Subcutaneous abdominal adipose tissue (tissue), 5 donors: ENCODE results near the gene ABLIM1.

Experiments
- H3K27ac ChIP-seq: one replicate; pipeline ENCODE4 v1.7.0; 2013; ENCODE audit warnings: low read depth, mild to moderate bottlenecking, inconsistent platforms, low read length, moderate library complexity
- H3K27me3 ChIP-seq, 5 donors: one replicate each; pipeline ENCODE4 v1.7.0; 2013; ENCODE audit warnings: low read length in 5 of 5, inconsistent platforms in 1 of 5; ENCODE audit not compliant: control insufficient read depth in 5 of 5, insufficient read depth in 4 of 5
- H3K36me3 ChIP-seq, 5 donors: one replicate each; pipeline ENCODE4 v1.7.0; 2013; ENCODE audit warnings: low read length in 5 of 5; ENCODE audit not compliant: control insufficient read depth in 5 of 5, insufficient read depth in 5 of 5
- H3K4me1 ChIP-seq, 5 donors: one replicate each; pipeline ENCODE4 v1.7.0; 2013; ENCODE audit warnings: low read length in 5 of 5, mild to moderate bottlenecking in 3 of 5, moderate library complexity in 1 of 5; ENCODE audit not compliant: control insufficient read depth in 5 of 5, insufficient read depth in 5 of 5
- H3K4me3 ChIP-seq, 5 donors: one replicate each; pipeline ENCODE4 v1.7.0; 2013; ENCODE audit warnings: low read length in 5 of 5, low read depth in 1 of 5
- H3K9ac ChIP-seq, 5 donors: one replicate each; pipeline ENCODE4 v1.7.0; 2013; ENCODE audit warnings: low read length in 5 of 5, mild to moderate bottlenecking in 4 of 5, moderate library complexity in 3 of 5
- H3K9me3 ChIP-seq, 5 donors: one replicate each; pipeline ENCODE4 v1.7.0; 2013; ENCODE audit warnings: low read length in 5 of 5; ENCODE audit not compliant: control insufficient read depth in 5 of 5
- donor health status: healthy.
- donor health status: healthy.
- donor health status: healthy.
- donor health status: healthy.
- donor health status: healthy.

ABLIM1 gene

GRCh38 chr10:114402233-114402632 is 255.8 kb downstream of the ABLIM1 start:
- Histone ChIP-seq H3K36me3 (no peaks in the 10 kb centered on the region), H3K4me3 (peak overlapping the region in 1 of 5 donors; percentile 65), H3K4me1 (peaks cover 0 to 52% (median 24%) of the 10 kb centered on the region in 5 donors), H3K9ac (no peak overlapping the region), H3K9me3 (no peaks in the 10 kb centered on the region), H3K27ac (no peak overlapping the region), H3K27me3 (peaks cover 3 to 43% (median 33%) of the 10 kb centered on the region in 5 donors)

- no peak overlapping the region for H3K27ac ChIP-seq
- no peaks in the 10 kb centered on the region for H3K9me3 ChIP-seq
- no peaks in the 10 kb centered on the region for H3K36me3 ChIP-seq
- H3K27me3 ChIP-seq = peaks cover 3 to 43% (median 33%) of the 10 kb centered on the region in 5 donors
- peak overlapping the region in 1 of 5 donors; percentile 23 for H3K4me3 ChIP-seq
- H3K9ac ChIP-seq = no peak overlapping the region
- peaks cover 0 to 58% (median 28%) of the 10 kb centered on the region in 5 donors for H3K4me1 ChIP-seq
These were observed 256.8 kb downstream of the ABLIM1 start for GRCh38 chr10:114401195-114401791.

- Histone ChIP-seq H3K27ac (no peak overlapping the region), H3K9ac (no peak overlapping the region), H3K27me3 (peaks cover 3 to 43% (median 29%) of the 10 kb centered on the region in 5 donors), H3K4me3 (no peak overlapping the region), H3K4me1 (peaks cover 0 to 57% (median 28%) of the 10 kb centered on the region in 5 donors), H3K9me3 (no peaks in the 10 kb centered on the region), H3K36me3 (no peaks in the 10 kb centered on the region)
These were observed 258.0 kb downstream of the ABLIM1 start for GRCh38 chr10:114400091-114400490.

DNA sequence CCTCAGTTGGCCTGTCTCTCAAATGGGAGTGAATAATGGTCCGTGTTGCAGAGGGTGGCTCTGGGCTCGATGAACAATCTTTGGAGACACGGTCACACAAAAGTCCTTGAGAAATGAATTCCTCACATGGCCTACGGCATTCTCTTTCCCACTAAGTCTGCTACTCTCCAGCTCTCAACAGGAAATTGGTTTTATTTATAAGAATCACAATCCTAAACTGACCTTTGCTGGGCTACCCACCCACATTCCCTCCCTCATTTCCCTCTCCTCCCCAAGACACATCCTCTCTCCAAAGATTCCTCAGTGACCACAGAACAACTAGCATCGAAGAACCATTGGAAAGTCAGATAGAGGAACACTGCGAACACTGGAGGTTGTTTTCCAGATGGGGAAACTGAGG is 258.5 kb downstream of the ABLIM1 start:
- peaks cover 0 to 52% (median 23%) of the 10 kb centered on the region in 5 donors for H3K4me1 ChIP-seq

GRCh38 chr10:114398587-114399331 is 259.3 kb downstream of the ABLIM1 start:
- H3K27ac ChIP-seq = no peak overlapping the region
- H3K4me3 ChIP-seq = no peak overlapping the region
- H3K9me3 ChIP-seq = no peaks in the 10 kb centered on the region
- H3K27me3 ChIP-seq = peaks cover 5 to 42% (median 36%) of the 10 kb centered on the region in 5 donors
- no peaks in the 10 kb centered on the region for H3K36me3 ChIP-seq
- H3K4me1 ChIP-seq = peaks cover 0 to 49% (median 16%) of the 10 kb centered on the region in 5 donors
- no peak overlapping the region for H3K9ac ChIP-seq

More for the DNA sequence above, 258.5 kb downstream of the ABLIM1 start:
- no peaks in the 10 kb centered on the region for H3K36me3 ChIP-seq
- H3K9ac ChIP-seq = no peak overlapping the region
- H3K27ac ChIP-seq = no peak overlapping the region
- peaks cover 3 to 43% (median 31%) of the 10 kb centered on the region in 5 donors for H3K27me3 ChIP-seq
- H3K9me3 ChIP-seq = no peaks in the 10 kb centered on the region
- no peak overlapping the region for H3K4me3 ChIP-seq

DNA sequence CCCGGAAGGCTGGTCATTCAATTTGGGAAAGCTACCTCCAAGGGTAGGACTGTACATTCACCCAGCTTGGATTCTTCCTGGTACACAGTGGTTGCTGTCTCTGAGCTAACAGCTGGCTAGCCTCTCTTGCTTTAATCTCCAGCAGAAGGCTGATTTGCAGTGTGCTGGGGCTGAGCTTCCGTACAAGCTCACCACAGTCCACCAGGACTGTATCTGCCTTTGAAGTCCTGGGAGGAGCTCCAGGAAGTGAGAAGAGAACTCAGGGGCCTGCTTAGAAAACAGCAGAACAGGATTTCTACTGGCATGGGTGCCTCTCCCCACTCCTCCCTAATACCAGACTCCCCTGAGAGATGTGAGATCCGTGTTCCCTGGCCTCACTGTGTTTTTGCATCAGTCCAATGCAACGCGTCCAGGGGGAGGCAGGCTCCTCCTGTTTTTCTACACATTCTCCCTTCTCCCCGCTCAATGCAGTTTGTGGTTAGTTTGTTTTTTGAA is 260.4 kb downstream of the ABLIM1 start:
- H3K27me3 ChIP-seq = peaks cover 5 to 35% (median 34%) of the 10 kb centered on the region in 5 donors
- no peaks in the 10 kb centered on the region for H3K9me3 ChIP-seq
- no peaks in the 10 kb centered on the region for H3K36me3 ChIP-seq
- peaks cover 0 to 48% (median 9%) of the 10 kb centered on the region in 5 donors for H3K4me1 ChIP-seq
- peak overlapping the region in 1 of 5 donors; percentile 3 for H3K4me3 ChIP-seq
- H3K27ac ChIP-seq = no peak overlapping the region
- no peak overlapping the region for H3K9ac ChIP-seq

DNA sequence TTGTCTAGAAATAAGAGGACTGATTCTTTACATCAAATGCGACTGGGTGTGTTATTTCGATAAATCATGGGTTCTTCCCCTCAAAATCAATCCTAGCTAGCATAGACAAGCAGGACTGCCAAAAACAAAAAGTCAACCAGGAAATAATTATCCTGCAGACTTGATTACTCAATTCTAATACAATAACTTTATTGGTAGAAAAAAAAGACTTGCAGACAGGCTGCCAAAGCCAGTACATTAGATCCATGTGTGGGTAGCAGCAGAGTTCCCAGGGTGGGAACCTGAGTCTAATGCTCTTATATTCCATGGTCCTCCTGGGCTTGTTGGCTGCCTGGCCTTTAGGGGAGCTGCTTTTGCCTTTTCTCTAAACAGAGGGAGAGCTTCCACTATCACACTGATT is 261.6 kb downstream of the ABLIM1 start:
- Histone ChIP-seq H3K36me3 (no peaks in the 10 kb centered on the region), H3K27me3 (peaks cover 5 to 31% (median 28%) of the 10 kb centered on the region in 5 donors), H3K4me1 (peaks cover 0 to 55% (median 9%) of the 10 kb centered on the region in 5 donors), H3K9ac (no peak overlapping the region), H3K9me3 (no peaks in the 10 kb centered on the region), H3K27ac (no peak overlapping the region), H3K4me3 (no peak overlapping the region)

DNA sequence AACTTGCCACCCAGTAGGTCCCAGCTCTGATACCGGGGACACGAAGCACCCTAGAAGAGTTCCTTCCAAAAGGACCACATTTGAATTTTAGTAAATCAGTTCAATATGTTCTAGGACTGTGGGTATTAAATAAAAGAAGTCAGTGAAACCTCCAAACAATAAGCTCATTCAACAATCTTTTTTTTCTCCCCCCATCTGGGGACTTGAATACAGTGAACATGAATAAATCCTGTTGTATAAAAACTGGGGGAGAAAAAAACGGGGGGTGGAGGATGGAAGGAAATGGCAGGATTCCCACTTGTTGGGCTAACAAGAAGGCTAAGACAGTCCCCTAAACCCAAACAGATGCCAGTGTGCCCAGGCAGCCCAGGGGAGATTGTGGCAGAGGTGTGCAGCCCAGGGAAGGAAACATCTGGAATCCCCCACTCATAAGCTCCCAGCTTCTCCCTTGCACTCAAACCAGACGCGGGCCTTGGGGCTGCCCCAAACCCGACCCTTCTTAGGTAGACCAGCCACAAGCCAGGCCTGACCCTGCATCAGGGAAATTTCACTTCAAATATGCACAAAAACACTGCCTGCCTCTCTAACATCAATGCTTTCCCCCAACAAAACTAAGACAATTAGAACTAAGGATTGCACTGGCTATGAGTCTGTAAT is 262.6 kb downstream of the ABLIM1 start:
- Histone ChIP-seq H3K9me3 (no peaks in the 10 kb centered on the region), H3K27ac (no peak overlapping the region), H3K36me3 (no peaks in the 10 kb centered on the region), H3K9ac (no peak overlapping the region), H3K4me1 (peaks cover 0 to 47% (median 9%) of the 10 kb centered on the region in 5 donors), H3K27me3 (peaks cover 0 to 27% (median 22%) of the 10 kb centered on the region in 5 donors), H3K4me3 (no peak overlapping the region)

DNA sequence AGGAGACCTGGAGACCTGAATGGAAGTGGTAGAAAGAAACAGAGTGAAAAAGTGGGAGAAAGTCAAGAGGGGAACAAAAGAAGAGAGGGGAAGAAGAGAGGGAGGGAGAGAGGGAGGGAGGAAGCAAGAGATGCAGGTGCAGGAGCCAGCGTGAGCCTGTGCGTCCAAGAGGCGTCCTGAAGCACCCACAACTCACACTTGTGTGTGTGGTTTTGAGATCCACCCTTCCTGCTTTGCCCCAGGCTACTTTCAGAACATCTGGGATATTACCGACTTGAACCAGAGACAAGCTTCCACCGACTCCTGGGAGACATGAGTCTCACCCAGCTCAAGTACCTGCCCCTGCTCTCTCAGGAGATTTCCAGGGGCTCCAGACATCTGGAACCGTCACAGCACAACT is 263.5 kb downstream of the ABLIM1 start:
- Histone ChIP-seq H3K4me1 (peaks cover 0 to 40% (median 9%) of the 10 kb centered on the region in 5 donors), H3K9ac (no peak overlapping the region), H3K9me3 (no peaks in the 10 kb centered on the region), H3K4me3 (no peak overlapping the region), H3K27ac (no peak overlapping the region), H3K27me3 (peaks cover 0 to 27% (median 22%) of the 10 kb centered on the region in 5 donors), H3K36me3 (no peaks in the 10 kb centered on the region)
